Measurements from ENCODE around the gene TSHZ1.

The TSHZ1 gene

GRCh38 chr18:75162978-75163377 is 47.6 kb upstream of the TSHZ1 start:
- H3K9ac ChIP-seq (ENCODE audit: low read length) = no peak overlapping the region
- H3K79me2 ChIP-seq (ENCODE audit: insufficient read depth, low read length) = no peaks in the 10 kb centered on the region
- no peak for TF ChIP-seq EZH2phosphoT487 (conservative IDR thresholded peaks at IDR 0.05; ENCODE audit: low read length)
- TF ChIP-seq, protein P1, sequence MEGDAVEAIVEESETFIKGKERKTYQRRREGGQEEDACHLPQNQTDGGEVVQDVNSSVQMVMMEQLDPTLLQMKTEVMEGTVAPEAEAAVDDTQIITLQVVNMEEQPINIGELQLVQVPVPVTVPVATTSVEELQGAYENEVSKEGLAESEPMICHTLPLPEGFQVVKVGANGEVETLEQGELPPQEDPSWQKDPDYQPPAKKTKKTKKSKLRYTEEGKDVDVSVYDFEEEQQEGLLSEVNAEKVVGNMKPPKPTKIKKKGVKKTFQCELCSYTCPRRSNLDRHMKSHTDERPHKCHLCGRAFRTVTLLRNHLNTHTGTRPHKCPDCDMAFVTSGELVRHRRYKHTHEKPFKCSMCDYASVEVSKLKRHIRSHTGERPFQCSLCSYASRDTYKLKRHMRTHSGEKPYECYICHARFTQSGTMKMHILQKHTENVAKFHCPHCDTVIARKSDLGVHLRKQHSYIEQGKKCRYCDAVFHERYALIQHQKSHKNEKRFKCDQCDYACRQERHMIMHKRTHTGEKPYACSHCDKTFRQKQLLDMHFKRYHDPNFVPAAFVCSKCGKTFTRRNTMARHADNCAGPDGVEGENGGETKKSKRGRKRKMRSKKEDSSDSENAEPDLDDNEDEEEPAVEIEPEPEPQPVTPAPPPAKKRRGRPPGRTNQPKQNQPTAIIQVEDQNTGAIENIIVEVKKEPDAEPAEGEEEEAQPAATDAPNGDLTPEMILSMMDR (IDR thresholded peaks at IDR 0.05; ENCODE audit: insufficient read depth, low read length, poor library complexity, severe bottlenecking) = no peak
- no peaks in the 10 kb centered on the region for H3K9me3 ChIP-seq (ENCODE audit: insufficient read depth, low read length)
- H3K4me3 ChIP-seq (ENCODE audit: insufficient read depth, low read length, poor library complexity, severe bottlenecking) = no peak overlapping the region
- no peaks in the 10 kb centered on the region for H3K36me3 ChIP-seq (ENCODE audit: low read length)
- H3F3A ChIP-seq (ENCODE audit: insufficient read depth) = no peaks in the 10 kb centered on the region
- no peaks in the 10 kb centered on the region for H3K27me3 ChIP-seq (ENCODE audit: low read length)
- no peak overlapping the region for H2AFZ ChIP-seq (ENCODE audit: low read depth, low read length, severe bottlenecking)
- no peaks in the 10 kb centered on the region for H3K9me2 ChIP-seq (replicated peaks; ENCODE audit: insufficient read depth, low read length)
- no peak overlapping the region for H3K27ac ChIP-seq (ENCODE audit: low read depth, low read length)
- no peaks in the 10 kb centered on the region for H4K20me1 ChIP-seq (ENCODE audit: low read depth, low read length)
- no peak overlapping the region for H3K4me2 ChIP-seq (ENCODE audit: low read depth, low read length, poor library complexity, severe bottlenecking)

DNA sequence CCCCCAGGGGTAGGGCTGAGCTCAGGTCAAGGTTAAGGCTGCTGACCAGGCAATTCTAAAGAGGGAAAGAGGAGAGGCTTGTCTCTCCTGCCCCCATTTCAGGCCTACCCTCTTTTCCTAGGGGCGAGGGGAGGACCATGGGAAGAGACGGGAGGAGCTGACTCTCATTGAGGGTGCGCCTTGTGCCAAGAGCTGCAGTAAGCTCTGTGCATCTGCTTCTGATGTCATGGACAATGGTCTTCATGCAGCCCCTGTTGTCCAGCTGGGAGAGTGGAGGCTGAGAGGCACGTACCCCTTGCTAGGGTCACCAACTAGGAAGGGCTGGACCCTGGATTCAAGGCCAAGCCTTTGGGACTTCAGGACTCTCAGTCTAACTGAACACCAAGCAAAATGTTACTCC is 46.9 kb upstream of the TSHZ1 start:
- TF ChIP-seq, protein P1 (IDR thresholded peaks at IDR 0.05; ENCODE audit: insufficient read depth, low read length, poor library complexity, severe bottlenecking) = no peak
- TF ChIP-seq EZH2phosphoT487 (conservative IDR thresholded peaks at IDR 0.05; ENCODE audit: low read length) = no peak
- H3K27ac ChIP-seq (ENCODE audit: low read depth, low read length) = no peak overlapping the region
- H3K9ac ChIP-seq (ENCODE audit: low read length) = no peak overlapping the region

GRCh38 chr18:75164479-75164878 is 46.1 kb upstream of the TSHZ1 start:
- Histone ChIP-seq H3K9me2 (replicated peaks; ENCODE audit: insufficient read depth, low read length) (no peaks in the 10 kb centered on the region), H3K9me3 (ENCODE audit: insufficient read depth, low read length) (no peaks in the 10 kb centered on the region), H2AFZ (ENCODE audit: low read depth, low read length, severe bottlenecking) (no peak overlapping the region), H3K27me3 (ENCODE audit: low read length) (no peaks in the 10 kb centered on the region), H3F3A (ENCODE audit: insufficient read depth) (no peaks in the 10 kb centered on the region), H3K79me2 (ENCODE audit: insufficient read depth, low read length) (no peaks in the 10 kb centered on the region), H3K4me2 (ENCODE audit: low read depth, low read length, poor library complexity, severe bottlenecking) (no peak overlapping the region), H4K20me1 (ENCODE audit: low read depth, low read length) (no peaks in the 10 kb centered on the region), H3K27ac (ENCODE audit: low read depth, low read length) (no peak overlapping the region), H3K4me3 (ENCODE audit: insufficient read depth, low read length, poor library complexity, severe bottlenecking) (no peak overlapping the region), H3K9ac (ENCODE audit: low read length) (no peak overlapping the region), H3K36me3 (ENCODE audit: low read length) (no peaks in the 10 kb centered on the region)
- TF ChIP-seq EZH2phosphoT487 (conservative IDR thresholded peaks at IDR 0.05; ENCODE audit: low read length) = no peak
- TF ChIP-seq, protein P1 (IDR thresholded peaks at IDR 0.05; ENCODE audit: insufficient read depth, low read length, poor library complexity, severe bottlenecking) = no peak

More for the DNA sequence above, 46.9 kb upstream of the TSHZ1 start:
- H4K20me1 ChIP-seq (ENCODE audit: low read depth, low read length) = no peaks in the 10 kb centered on the region
- H3K4me2 ChIP-seq (ENCODE audit: low read depth, low read length, poor library complexity, severe bottlenecking) = no peak overlapping the region
- no peak overlapping the region for H3K4me3 ChIP-seq (ENCODE audit: insufficient read depth, low read length, poor library complexity, severe bottlenecking)
- no peaks in the 10 kb centered on the region for H3K36me3 ChIP-seq (ENCODE audit: low read length)
- H2AFZ ChIP-seq (ENCODE audit: low read depth, low read length, severe bottlenecking) = no peak overlapping the region
- H3F3A ChIP-seq (ENCODE audit: insufficient read depth) = no peaks in the 10 kb centered on the region
- no peaks in the 10 kb centered on the region for H3K79me2 ChIP-seq (ENCODE audit: insufficient read depth, low read length)
- no peaks in the 10 kb centered on the region for H3K27me3 ChIP-seq (ENCODE audit: low read length)
- H3K9me3 ChIP-seq (ENCODE audit: insufficient read depth, low read length) = no peaks in the 10 kb centered on the region
- H3K9me2 ChIP-seq (replicated peaks; ENCODE audit: insufficient read depth, low read length) = no peaks in the 10 kb centered on the region

All from SU-DHL-6 (cell line).